HepG2 (cell line): Measurements from ENCODE around the gene SUSD2.
"Not testable (repeated sequence)": the region's sequence is repeated elsewhere in the genome, so short reads cannot be mapped to it uniquely, and the experiment has no call there.

ENCODE experiments used
- JUND ChIP-seq: sonication (generic); formaldehyde crosslinking; IDR thresholded peaks from 2 replicates; pipeline ENCODE4 v1.8.0; 2022; ENCODE audit warnings: mild to moderate bottlenecking, missing genetic modification reagents
- MXI1 ChIP-seq: IDR thresholded peaks from 3 replicates; pipeline ENCODE4 v1.6.1; 2012; ENCODE audit warnings: low read depth, low read length, inconsistent platforms, borderline replicate concordance
- TF ChIP-seq, protein P1 (sequence below): sonication (generic); formaldehyde crosslinking; IDR thresholded peaks from 2 replicates; pipeline ENCODE4 v1.4.0; 2020; ENCODE audit warnings: missing genetic modification reagents

- not testable (repeated sequence) for TF ChIP-seq JUND (CRISPR knock-in tag); MXI1
- TF ChIP-seq, protein P1, sequence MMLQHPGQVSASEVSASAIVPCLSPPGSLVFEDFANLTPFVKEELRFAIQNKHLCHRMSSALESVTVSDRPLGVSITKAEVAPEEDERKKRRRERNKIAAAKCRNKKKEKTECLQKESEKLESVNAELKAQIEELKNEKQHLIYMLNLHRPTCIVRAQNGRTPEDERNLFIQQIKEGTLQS (CRISPR knock-in tag) = not testable (repeated sequence)
These were observed 1.6 kb downstream of the SUSD2 start for GRCh38 chr22:24182900-24183246.
